ENCODE data around the gene LCN6.

GRCh38 chr9:136729926-136730325, 18.4 kb downstream of the LCN6 start:
- TF ChIP-seq CTCF (IDR thresholded peaks at IDR 0.05) (no peak), POLR2A (IDR thresholded peaks at IDR 0.05) (no peak)
